Immature natural killer cell (primary cell): ENCODE data around the gene EFNA2. TPM values are rescaled to one million over a fixed set of nuclear protein-coding genes. Genes with fewer than 3 reads are reported as not detected.
A peak's percentile ranks its signal among the peaks of the same experiment; 100 is the strongest.

Experiments
- DNase-seq, 3 donors: peaks; one replicate each; pipeline ENCODE4 v3.0.0; 2022; ENCODE audit warnings: mixed read lengths in 1 of 3
- H3K27ac Mint-ChIP-seq, 6 donors: one replicate each; pipeline ENCODE4 v1.8.0; 2020; ENCODE audit warnings: mixed read lengths in 6 of 6, mild to moderate bottlenecking in 5 of 6, inconsistent platforms in 4 of 6, moderate library complexity in 3 of 6
- H3K27me3 Mint-ChIP-seq, 3 donors: one replicate each; pipeline ENCODE4 v1.8.0; 2020 to 2021; ENCODE audit warnings: low read depth in 3 of 3, mild to moderate bottlenecking in 3 of 3, mixed read lengths in 3 of 3, moderate library complexity in 3 of 3, inconsistent platforms in 1 of 3
- H3K36me3 Mint-ChIP-seq, 3 donors: one replicate each; pipeline ENCODE4 v1.8.0; 2020; ENCODE audit warnings: mixed read lengths in 3 of 3, inconsistent platforms in 2 of 3, mild to moderate bottlenecking in 2 of 3
- H3K4me1 Mint-ChIP-seq, 2 donors: one replicate each; pipeline ENCODE4 v1.8.0; 2020; ENCODE audit warnings: inconsistent platforms in 2 of 2, mild to moderate bottlenecking in 2 of 2, mixed read lengths in 2 of 2, moderate library complexity in 1 of 2
- H3K4me3 Mint-ChIP-seq, 5 donors: one replicate each; pipeline ENCODE4 v1.8.0; 2020; ENCODE audit warnings: mild to moderate bottlenecking in 5 of 5, mixed read lengths in 5 of 5, inconsistent platforms in 3 of 5, moderate library complexity in 3 of 5
- H3K9me3 Mint-ChIP-seq, 6 donors: one replicate each; pipeline ENCODE4 v1.8.0; 2020; ENCODE audit warnings: mild to moderate bottlenecking in 6 of 6, mixed read lengths in 6 of 6, inconsistent platforms in 4 of 6, moderate library complexity in 3 of 6
- polyA plus RNA-seq, 3 donors: library from polyadenylated mRNA; unstranded; fragments of 300-500 nt; fragmentation: Illumina TruSeq; gene quantifications; one replicate each; pipeline ENCODE4 v1.2.3, GENCODE V29; 2021

Gene EFNA2
- polyA plus RNA-seq, 3 donors from 2014 or later: not detected

DNA sequence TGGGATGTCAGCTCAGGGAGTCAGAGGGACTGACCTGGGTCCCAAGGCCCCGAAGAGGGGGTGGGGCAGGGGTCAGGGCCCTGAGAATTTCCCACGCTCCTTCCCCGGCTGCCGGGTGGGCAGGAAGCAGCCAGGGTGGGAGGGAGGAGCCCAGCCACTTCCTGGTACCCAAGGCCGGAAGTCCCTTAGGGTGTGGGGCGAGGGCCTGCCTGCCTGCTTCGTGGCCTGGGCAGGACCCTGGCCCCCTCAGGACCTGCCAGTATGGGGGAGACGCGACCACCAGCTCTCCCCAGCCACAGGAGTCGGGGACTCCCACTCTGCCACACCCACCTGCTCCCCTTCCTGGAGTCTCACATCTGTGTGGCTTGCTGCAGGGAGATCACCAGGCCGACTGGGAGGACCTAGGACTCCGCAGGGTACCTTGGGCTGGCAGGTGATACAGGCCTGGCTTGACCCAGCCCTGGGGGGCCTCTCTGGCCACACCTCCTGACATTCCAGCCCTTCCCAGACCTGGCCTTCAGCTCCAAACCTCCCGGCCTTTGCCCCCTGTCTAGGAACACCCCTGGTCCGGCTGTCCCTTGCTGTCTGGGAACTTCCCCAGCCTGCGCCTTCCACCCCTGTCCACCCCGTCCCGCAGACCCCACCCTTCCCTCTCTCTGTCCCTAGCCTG lies 26.3 kb upstream of the EFNA2 start:
- peaks cover 65 to 73% of the 10 kb centered on the region in 2 donors for H3K4me1 Mint-ChIP-seq
- H3K9me3 Mint-ChIP-seq: peaks cover 0 to 4% (median 0%) of the 10 kb centered on the region in 6 donors
- DNase-seq: peak; percentile 85 to 88 (median 87)
- H3K27ac Mint-ChIP-seq: peak overlapping the region; percentile 96 to 99 (median 99)
- H3K27me3 Mint-ChIP-seq: peaks cover 41 to 70% (median 62%) of the 10 kb centered on the region in 3 donors
- H3K4me3 Mint-ChIP-seq: peak overlapping the region; percentile 84 to 90 (median 90)
- H3K36me3 Mint-ChIP-seq: peaks cover 4 to 28% (median 7%) of the 10 kb centered on the region in 3 donors

GRCh38 chr19:1259876-1260748 lies 25.6 kb upstream of the EFNA2 start:
- DNase-seq: peak; percentile 62 to 70 (median 69)
- peaks cover 59 to 71% of the 10 kb centered on the region in 2 donors for H3K4me1 Mint-ChIP-seq
- peaks cover 33 to 62% (median 55%) of the 10 kb centered on the region in 3 donors for H3K27me3 Mint-ChIP-seq
- peak overlapping the region; percentile 96 to 99 (median 99) for H3K27ac Mint-ChIP-seq
- peaks cover 0 to 4% (median 0%) of the 10 kb centered on the region in 6 donors for H3K9me3 Mint-ChIP-seq
- peaks cover 4 to 21% (median 7%) of the 10 kb centered on the region in 3 donors for H3K36me3 Mint-ChIP-seq
- H3K4me3 Mint-ChIP-seq: peak overlapping the region; percentile 84 to 94 (median 90)

DNA sequence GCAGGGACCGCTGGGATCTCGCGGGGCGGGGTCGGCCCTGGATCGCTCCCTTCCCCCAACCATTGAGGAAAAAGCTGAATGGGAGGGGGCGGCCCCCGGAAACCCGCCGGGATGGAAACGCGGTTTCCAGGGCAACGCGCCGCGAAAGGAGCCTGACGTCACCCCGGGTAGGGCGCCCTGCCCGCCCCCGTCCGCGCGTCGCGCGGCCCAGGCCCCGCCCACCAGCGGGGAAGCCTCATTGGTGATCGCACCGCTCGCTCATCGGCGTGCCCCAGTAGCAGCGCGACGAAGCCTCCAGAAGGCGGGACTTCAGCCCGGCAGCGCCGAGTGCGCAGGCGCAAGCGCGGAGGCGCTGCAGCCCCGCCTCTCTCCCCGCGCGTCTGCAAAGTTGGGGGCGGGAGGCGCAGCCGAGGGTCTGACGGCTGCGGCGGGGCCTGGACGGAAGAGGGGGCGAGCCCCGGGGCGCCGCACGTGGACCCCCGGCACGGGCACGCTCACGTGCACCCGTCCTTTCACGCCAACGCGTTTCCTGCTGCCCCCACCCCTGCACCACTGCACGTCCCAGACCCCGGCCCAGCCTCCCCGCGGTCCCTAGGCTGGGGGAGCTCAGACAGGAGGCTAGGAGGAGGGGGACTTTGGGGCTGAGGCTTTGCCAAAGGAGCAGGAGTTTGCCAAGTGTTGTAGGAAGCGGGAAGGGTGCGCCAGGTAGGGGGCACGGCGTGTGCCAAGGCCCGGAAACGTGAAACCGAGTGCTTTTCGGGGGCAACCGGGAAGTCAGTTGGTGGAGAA lies 24.7 kb upstream of the EFNA2 start:
- Mint-ChIP-seq H3K9me3 (peaks cover 0 to 4% (median 0%) of the 10 kb centered on the region in 6 donors), H3K27ac (peak overlapping the region; percentile 95 to 99 (median 99)), H3K27me3 (peaks cover 31 to 57% (median 48%) of the 10 kb centered on the region in 3 donors), H3K4me3 (peak overlapping the region; percentile 90 to 94 (median 91)), H3K36me3 (peaks cover 4 to 19% (median 7%) of the 10 kb centered on the region in 3 donors), H3K4me1 (peaks cover 59 to 72% of the 10 kb centered on the region in 2 donors)
- DNase-seq: peak; percentile 97 to 99 (median 98)

DNA sequence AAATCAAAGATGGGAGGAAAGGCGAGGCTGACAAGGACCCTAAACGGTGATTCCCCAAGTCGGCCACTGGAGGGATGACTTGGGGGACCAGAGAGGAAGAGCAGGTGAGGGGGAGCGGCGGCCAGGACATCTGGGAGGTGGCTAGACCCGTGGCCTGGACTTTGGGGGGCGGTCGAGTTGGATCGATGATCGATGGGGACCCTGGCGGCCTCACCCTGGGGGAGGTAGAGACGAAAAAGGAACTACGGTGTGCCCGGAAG lies 24.2 kb upstream of the EFNA2 start:
- Mint-ChIP-seq H3K4me1 (peaks cover 55 to 68% of the 10 kb centered on the region in 2 donors), H3K27ac (peak overlapping the region; percentile 95 to 99 (median 99)), H3K36me3 (peaks cover 4 to 19% (median 7%) of the 10 kb centered on the region in 3 donors), H3K4me3 (peak overlapping the region; percentile 90 to 94 (median 91)), H3K27me3 (peaks cover 26 to 54% (median 44%) of the 10 kb centered on the region in 3 donors), H3K9me3 (peaks cover 0 to 4% (median 0%) of the 10 kb centered on the region in 6 donors)
- no peak for DNase-seq

DNA sequence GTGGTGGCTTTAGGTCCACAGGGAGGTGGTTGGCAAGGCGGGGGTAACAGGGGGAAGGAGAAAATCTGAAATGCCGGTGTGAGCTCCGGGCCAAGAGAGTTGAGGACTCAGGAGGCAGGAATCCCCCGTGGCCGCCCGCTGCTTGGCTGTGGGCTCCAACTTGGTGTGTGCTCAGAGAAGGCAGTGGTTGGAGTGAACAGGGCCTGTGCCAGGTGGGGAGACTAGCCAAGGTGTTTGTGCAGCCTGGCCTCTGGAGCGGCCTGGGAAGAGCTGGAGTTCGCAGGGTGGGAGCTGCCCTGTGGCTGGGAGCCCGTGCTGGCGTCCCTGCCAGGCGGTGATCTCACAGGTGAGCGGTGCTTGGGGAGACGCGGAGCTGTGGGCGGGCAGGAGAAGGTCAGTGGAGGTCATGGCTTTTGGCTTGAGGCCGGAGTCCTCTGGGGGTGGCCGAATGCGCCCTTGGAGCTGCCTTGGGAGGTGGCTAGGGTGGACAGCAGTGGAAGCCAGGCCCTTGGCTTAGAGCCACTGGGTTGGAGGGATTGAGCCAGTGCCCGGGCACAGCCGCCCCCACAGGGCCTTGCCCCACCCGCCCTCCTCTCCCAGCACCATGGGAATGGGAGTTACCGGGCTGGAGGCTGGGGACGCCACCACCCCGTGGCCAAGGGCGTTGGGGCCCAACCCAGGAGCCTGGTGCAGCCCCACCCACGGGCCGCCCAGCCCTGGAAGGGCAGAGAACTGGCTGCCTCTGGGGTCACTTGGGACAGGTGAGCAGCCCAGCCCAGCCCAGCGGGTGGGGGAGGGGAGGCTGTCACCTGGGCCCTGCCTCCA lies 23.7 kb upstream of the EFNA2 start:
- Mint-ChIP-seq H3K36me3 (peaks cover 4 to 19% (median 7%) of the 10 kb centered on the region in 3 donors), H3K4me1 (peaks cover 55 to 65% of the 10 kb centered on the region in 2 donors), H3K27me3 (peaks cover 24 to 50% (median 45%) of the 10 kb centered on the region in 3 donors), H3K9me3 (peaks cover 0 to 4% (median 0%) of the 10 kb centered on the region in 6 donors), H3K4me3 (peak overlapping the region; percentile 90 to 94 (median 91)), H3K27ac (peak overlapping the region; percentile 95 to 99 (median 99))
- DNase-seq: peak in 2 of 3 donors; percentile 34 to 43

GRCh38 chr19:1262623-1263123 lies 23.0 kb upstream of the EFNA2 start:
- DNase-seq: no peak
- H3K27ac Mint-ChIP-seq: peak overlapping the region; percentile 69 to 99 (median 86)
- H3K4me3 Mint-ChIP-seq: peak overlapping the region in 3 of 5 donors; percentile 53 to 63 (median 58)
- peaks cover 19 to 47% (median 44%) of the 10 kb centered on the region in 3 donors for H3K27me3 Mint-ChIP-seq
- H3K36me3 Mint-ChIP-seq: peaks cover under 1 to 14% (median 3%) of the 10 kb centered on the region in 3 donors
- H3K4me1 Mint-ChIP-seq: peaks cover 56 to 67% of the 10 kb centered on the region in 2 donors
- H3K9me3 Mint-ChIP-seq: peaks cover 0 to 4% (median 0%) of the 10 kb centered on the region in 6 donors

DNA sequence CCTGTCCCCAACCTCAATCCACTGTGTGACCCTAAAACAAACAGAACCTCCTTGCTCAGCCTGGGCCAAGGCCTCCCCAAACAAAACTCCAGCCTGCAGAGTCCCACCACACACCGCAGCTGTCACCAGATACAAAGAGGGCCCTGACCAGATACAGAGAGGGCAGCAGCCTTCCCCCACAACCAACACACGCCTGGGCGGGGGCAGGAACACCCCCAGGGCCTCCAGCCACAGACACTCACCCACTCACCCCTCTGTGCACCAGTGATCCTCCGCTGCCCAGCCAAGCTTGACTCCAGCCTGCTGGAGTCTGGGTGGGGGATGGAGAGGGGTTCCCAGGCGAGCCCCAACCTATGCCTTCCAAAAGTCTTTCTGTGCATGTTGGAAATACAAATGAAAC lies 22.5 kb upstream of the EFNA2 start:
- Mint-ChIP-seq H3K4me3 (peak overlapping the region; percentile 22 to 63 (median 55)), H3K9me3 (peaks cover 0 to 4% (median 0%) of the 10 kb centered on the region in 6 donors), H3K36me3 (peaks cover 0 to 8% (median 0%) of the 10 kb centered on the region in 3 donors), H3K4me1 (peaks cover 55 to 67% of the 10 kb centered on the region in 2 donors), H3K27me3 (peaks cover 18 to 42% (median 41%) of the 10 kb centered on the region in 3 donors), H3K27ac (peak overlapping the region; percentile 63 to 99 (median 86))
- DNase-seq: no peak

DNA sequence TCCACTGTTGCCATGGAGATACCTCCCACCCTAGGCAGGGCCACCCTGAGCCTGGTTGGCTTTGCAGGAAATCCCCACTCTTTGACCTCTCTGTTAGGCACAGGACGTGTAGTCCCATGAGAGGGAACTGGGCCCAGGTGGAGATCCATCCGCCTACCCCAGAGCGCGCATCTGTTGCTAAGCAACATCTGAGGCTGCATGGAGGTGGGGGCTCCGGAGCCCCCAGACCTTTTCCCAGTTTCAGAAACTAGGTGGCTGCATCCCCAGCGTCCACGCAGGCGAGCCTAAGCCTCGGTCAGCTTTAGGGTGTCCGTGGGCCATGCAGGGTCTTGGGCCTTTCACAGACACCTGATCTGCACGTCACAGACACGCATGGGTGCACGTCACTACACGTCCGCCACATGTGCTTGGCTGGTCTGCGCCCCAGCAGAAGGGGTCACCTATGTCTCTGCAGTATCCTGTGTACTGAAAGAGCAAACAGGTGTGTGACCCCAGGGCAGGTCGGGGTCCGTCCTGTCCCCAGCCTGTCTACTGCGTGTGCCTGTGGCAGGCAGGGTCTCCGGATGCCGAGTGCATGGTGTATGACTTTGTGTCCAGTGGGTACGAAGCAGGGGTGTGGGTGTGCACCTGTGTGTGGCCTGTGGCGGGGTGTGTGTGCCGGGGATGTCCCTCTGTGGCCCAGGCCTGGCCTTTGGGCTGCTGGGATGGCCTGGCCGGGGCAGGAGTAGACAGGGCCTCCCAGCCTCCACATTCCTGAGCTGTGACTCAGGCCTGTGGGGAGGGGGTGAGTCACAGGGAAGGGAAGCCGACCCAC lies 20.7 kb upstream of the EFNA2 start:
- H3K27ac Mint-ChIP-seq: peak overlapping the region in 5 of 6 donors; percentile 28 to 91 (median 74)
- H3K4me1 Mint-ChIP-seq: peaks cover 49 to 59% of the 10 kb centered on the region in 2 donors

GRCh38 chr19:1265615-1266128 lies 20.0 kb upstream of the EFNA2 start:
- peaks cover 3 to 7% (median 3%) of the 10 kb centered on the region in 3 donors for H3K36me3 Mint-ChIP-seq

More for the DNA sequence above, 20.7 kb upstream of the EFNA2 start:
- no peak for DNase-seq
- Mint-ChIP-seq H3K36me3 (peaks cover 0 to under 1% (median 0%) of the 10 kb centered on the region in 3 donors), H3K27me3 (peaks cover 15 to 34% (median 31%) of the 10 kb centered on the region in 3 donors), H3K9me3 (no peaks in the 10 kb centered on the region), H3K4me3 (peak overlapping the region in 4 of 5 donors; percentile 43 to 71 (median 50))

GRCh38 chr19:1266129-1266915 lies 19.4 kb upstream of the EFNA2 start:
- H3K27me3 Mint-ChIP-seq: peaks cover 23 to 36% (median 32%) of the 10 kb centered on the region in 3 donors
- peak; percentile 92 to 93 (median 92) for DNase-seq
- no peaks in the 10 kb centered on the region for H3K9me3 Mint-ChIP-seq
- H3K4me1 Mint-ChIP-seq: peaks cover 57 to 67% of the 10 kb centered on the region in 2 donors
- peak overlapping the region; percentile 65 to 89 (median 86) for H3K27ac Mint-ChIP-seq
- H3K36me3 Mint-ChIP-seq: peaks cover 3 to 12% (median 3%) of the 10 kb centered on the region in 3 donors
- peak overlapping the region; percentile 69 to 76 (median 73) for H3K4me3 Mint-ChIP-seq

More at GRCh38 chr19:1265615-1266128, 20.0 kb upstream of the EFNA2 start:
- peak in 2 of 3 donors; percentile 60 to 69 for DNase-seq
- Mint-ChIP-seq H3K4me1 (peaks cover 54 to 63% of the 10 kb centered on the region in 2 donors), H3K27ac (peak overlapping the region; percentile 65 to 91 (median 86)), H3K4me3 (peak overlapping the region; percentile 69 to 76 (median 73)), H3K27me3 (peaks cover 18 to 34% (median 32%) of the 10 kb centered on the region in 3 donors), H3K9me3 (no peaks in the 10 kb centered on the region)
